Epithelial cell of proximal tubule (primary cell): ENCODE measurements around the gene KLHL21. TPM values are rescaled to one million over a fixed set of nuclear protein-coding genes. Genes with fewer than 3 reads are reported as not detected.
A peak's percentile ranks its signal among the peaks of the same experiment; 100 is the strongest.
"Not testable (repeated sequence)": the region's sequence is repeated elsewhere in the genome, so short reads cannot be mapped to it uniquely, and the experiment has no call there.

Experiments
- DNase-seq: peaks from one replicate; pipeline ENCODE4 v3.0.0-alpha.2; 2011; ENCODE audit warnings: low read depth
- H3K4me3 ChIP-seq: 2 replicates; pipeline ENCODE4 v1.5.1; 2011; ENCODE audit warnings: low read depth, mild to moderate bottlenecking, low read length
- CTCF ChIP-seq: conservative IDR thresholded peaks from 2 replicates; pipeline ENCODE4 v1.5.1; 2012; ENCODE audit warnings: low read depth, mild to moderate bottlenecking, low read length
- total RNA-seq: library from RNA; depleted of rRNA; stranded (reverse); fragments of >200 nt; gene quantifications from 2 replicates; pipeline ENCODE4 v1.2.3, GENCODE V29; 2015

Gene KLHL21
- 28.1 and 40.1 TPM in 2 replicates for total RNA-seq

- TF ChIP-seq CTCF: no peak
- no peak for DNase-seq
- peak within 1 kb of the TSS; percentile 76 for H3K4me3 ChIP-seq
Observed at GRCh38 chr1:6602669-6603237, at the start of gene KLHL21. Gene KLHL21 (minus strand): TSS chr1:6602869. CDS start chr1:6602817, 52 bp downstream.

GRCh38 chr1:6651909-6652308 lies 49.2 kb upstream of the KLHL21 start:
- TF ChIP-seq CTCF: no peak
- no peak overlapping the region for H3K4me3 ChIP-seq
- no peak for DNase-seq

GRCh38 chr1:6648556-6648955 lies 45.9 kb upstream of the KLHL21 start:
- no peak for DNase-seq
- no peak overlapping the region for H3K4me3 ChIP-seq
- TF ChIP-seq CTCF: no peak

GRCh38 chr1:6646499-6647148 lies 44.0 kb upstream of the KLHL21 start:
- DNase-seq: no peak
- H3K4me3 ChIP-seq: no peak overlapping the region
- peak; percentile 65 for TF ChIP-seq CTCF

- TF ChIP-seq CTCF: no peak
- H3K4me3 ChIP-seq: no peak overlapping the region
- DNase-seq: no peak
Observed at GRCh38 chr1:6645018-6645417, 42.3 kb upstream of the KLHL21 start.

- not testable (repeated sequence) for DNase-seq, H3K4me3 ChIP-seq
Observed at GRCh38 chr1:6640867-6641266, 38.2 kb upstream of the KLHL21 start.

GRCh38 chr1:6638226-6638625 lies 35.6 kb upstream of the KLHL21 start:
- TF ChIP-seq CTCF: no peak
- no peak for DNase-seq
- no peak overlapping the region for H3K4me3 ChIP-seq
